Panc1 (cell line): ENCODE measurements around the gene CCDC183. TPM values are rescaled to one million over a fixed set of nuclear protein-coding genes. Genes with fewer than 3 reads are reported as not detected.

Experiments
- ATAC-seq: fragments of 200-7000 bp; cut with Tn5 transposase; 2 replicates; pipeline ENCODE4 v1.9.1; 2020; ENCODE audit warnings: mild to moderate bottlenecking, moderate library complexity
- BruUV-seq: library from RNA; stranded (reverse); fragments of 400-500 nt; replicated peaks from 2 replicates; lab custom pipeline; 2021; lab: Mats Ljungman, UMichigan
- CTCF ChIA-PET: fragments of 300-600 bp; sonication (Branson Sonifier 250); formaldehyde crosslinking; loops from one replicate; lab custom pipeline; 2022; ENCODE audit warnings: antibody characterized with exemption; lab: Charles Lee
- POLR2A ChIA-PET: fragments of 300-600 bp; sonication (Branson Sonifier 250); formaldehyde crosslinking; loops from one replicate; lab custom pipeline; 2022; ENCODE audit warnings: antibody characterized with exemption; lab: Charles Lee
- DNase-seq: peaks from one replicate; pipeline ENCODE4 v3.0.0-alpha.2; 2010; ENCODE audit warnings: low read depth, low spot score
- H3K27ac ChIP-seq: 2 replicates; pipeline ENCODE4 v1.5.1; 2011; ENCODE audit warnings: mild to moderate bottlenecking, low read length, inconsistent platforms
- H3K27me3 ChIP-seq: fragments of 200-500 bp; sonication (Bioruptor generic); 2 replicates; pipeline ENCODE4 v1.6.0; 2014; ENCODE audit warnings: low read length, inconsistent platforms; ENCODE audit not compliant: control insufficient read depth, insufficient read depth
- H3K36me3 ChIP-seq: fragments of 200-500 bp; sonication (Bioruptor generic); 2 replicates; pipeline ENCODE4 v1.5.1; 2014; ENCODE audit warnings: inconsistent platforms, mild to moderate bottlenecking, low read length, moderate library complexity; ENCODE audit not compliant: control insufficient read depth, insufficient read depth
- H3K4me1 ChIP-seq: 2 replicates; pipeline ENCODE4 v1.5.1; 2011; ENCODE audit warnings: inconsistent platforms, mild to moderate bottlenecking, low read length, moderate library complexity; ENCODE audit not compliant: control insufficient read depth, insufficient read depth
- H3K4me3 ChIP-seq, 2 experiments: 2 replicates each; pipeline ENCODE4 v1.5.1; 2011 to 2012; ENCODE audit warnings: low read depth in 2 of 2, low read length in 2 of 2, mild to moderate bottlenecking in 2 of 2, inconsistent platforms in 1 of 2, moderate library complexity in 1 of 2
- H3K9me3 ChIP-seq: fragments of 200-500 bp; sonication (Bioruptor generic); 2 replicates; pipeline ENCODE4 v1.5.1; 2014; ENCODE audit warnings: low read depth, mild to moderate bottlenecking, inconsistent platforms, low read length, moderate library complexity; ENCODE audit not compliant: control insufficient read depth, insufficient read depth
- POLR2AphosphoS5 ChIP-seq: IDR thresholded peaks from 2 replicates; pipeline ENCODE4 v1.6.1; 2012; ENCODE audit warnings: mild to moderate bottlenecking, low read depth, low read length, moderate library complexity
- SIN3A ChIP-seq: IDR thresholded peaks from 2 replicates; pipeline ENCODE4 v1.6.1; 2012; ENCODE audit warnings: low read depth, mild to moderate bottlenecking, low read length, moderate library complexity, borderline replicate concordance; ENCODE audit not compliant: insufficient read depth
- TCF7L2 ChIP-seq: IDR thresholded peaks from 2 replicates; pipeline ENCODE4 v1.6.1; 2011; ENCODE audit warnings: mild to moderate bottlenecking, low read depth, low read length, inconsistent platforms
- in situ Hi-C: cut with HindIII; loops from 2 replicates; pipeline ENCODE4 v1.10.0; 2016; ENCODE audit warnings: low sequenced_read_pairs, low pct_unique_long_range_greater_than_20kb
- intact Hi-C: fragments of 100-400 bp; cut with micrococcal nuclease; formaldehyde crosslinking; loops from one replicate; pipeline ENCODE4 v1.10.0; 2022; ENCODE audit not compliant: unreplicated experiment
- total RNA-seq: library from RNA; stranded (reverse); gene quantifications from one replicate; pipeline ENCODE4 v1.2.1, GENCODE V29; 2021; ENCODE audit not compliant: unreplicated experiment
- TF ChIP-seq, protein P1 (sequence below), 2 experiments: IDR thresholded peaks; 2 replicates each; pipeline ENCODE4 v1.6.1; 2011 to 2012; ENCODE audit warnings: low read depth in 2 of 2, control low read depth in 1 of 2, low read length in 1 of 2, mild to moderate bottlenecking in 1 of 2, moderate library complexity in 1 of 2; ENCODE audit not compliant: insufficient read depth in 1 of 2
- TF ChIP-seq, protein P2 (sequence below): fragments of 450-650 bp; IDR thresholded peaks from 2 replicates; pipeline ENCODE4 v1.5.1; 2017; ENCODE audit warnings: mild to moderate bottlenecking

The CCDC183 gene
- total RNA-seq, 1 experiment from 2014 or later: 0.62 TPM

DNA sequence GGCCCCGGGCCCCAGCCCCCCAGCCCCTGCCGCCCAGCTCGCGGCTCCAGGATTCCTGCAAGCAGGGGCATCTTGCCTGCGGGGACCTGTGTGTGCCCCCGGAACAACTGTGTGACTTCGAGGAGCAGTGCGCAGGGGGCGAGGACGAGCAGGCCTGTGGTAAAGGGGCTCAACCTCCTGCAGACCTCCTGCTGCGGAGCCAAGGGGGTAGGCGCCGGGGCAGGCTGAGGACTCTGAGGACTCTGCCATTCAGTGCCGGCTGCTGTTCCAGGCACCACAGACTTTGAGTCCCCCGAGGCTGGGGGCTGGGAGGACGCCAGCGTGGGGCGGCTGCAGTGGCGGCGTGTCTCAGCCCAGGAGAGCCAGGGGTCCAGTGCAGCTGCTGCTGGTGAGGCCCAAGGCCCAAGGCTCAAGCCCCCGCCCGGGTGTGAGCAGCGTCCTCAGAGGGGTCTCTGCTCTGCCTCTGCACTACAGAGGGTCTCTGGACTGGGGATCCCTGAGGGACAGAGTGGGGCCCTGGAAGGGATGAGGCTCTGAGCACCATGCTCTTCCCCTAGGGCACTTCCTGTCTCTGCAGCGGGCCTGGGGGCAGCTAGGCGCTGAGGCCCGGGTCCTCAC, 59.4 kb downstream of the CCDC183 start:
- in situ Hi-C loops: no loop called here
- no peak for ATAC-seq
- no TSS peak for BruUV-seq
- ChIA-PET CTCF (no interaction called here), POLR2A (interaction anchor here (0.6 kb wide), 1 partner anchor 1146 kb away, joined by 11 read pairs; no protein-coding TSS in a partner anchor)
- H3K4me3 ChIP-seq: no peak overlapping the region
- H3K27ac ChIP-seq: no peak overlapping the region
- no peaks in the 10 kb centered on the region for H3K9me3 ChIP-seq
- H3K27me3 ChIP-seq: no peaks in the 10 kb centered on the region
- no peak for DNase-seq
- intact Hi-C loops: no loop called here
- TF ChIP-seq, protein P1, sequence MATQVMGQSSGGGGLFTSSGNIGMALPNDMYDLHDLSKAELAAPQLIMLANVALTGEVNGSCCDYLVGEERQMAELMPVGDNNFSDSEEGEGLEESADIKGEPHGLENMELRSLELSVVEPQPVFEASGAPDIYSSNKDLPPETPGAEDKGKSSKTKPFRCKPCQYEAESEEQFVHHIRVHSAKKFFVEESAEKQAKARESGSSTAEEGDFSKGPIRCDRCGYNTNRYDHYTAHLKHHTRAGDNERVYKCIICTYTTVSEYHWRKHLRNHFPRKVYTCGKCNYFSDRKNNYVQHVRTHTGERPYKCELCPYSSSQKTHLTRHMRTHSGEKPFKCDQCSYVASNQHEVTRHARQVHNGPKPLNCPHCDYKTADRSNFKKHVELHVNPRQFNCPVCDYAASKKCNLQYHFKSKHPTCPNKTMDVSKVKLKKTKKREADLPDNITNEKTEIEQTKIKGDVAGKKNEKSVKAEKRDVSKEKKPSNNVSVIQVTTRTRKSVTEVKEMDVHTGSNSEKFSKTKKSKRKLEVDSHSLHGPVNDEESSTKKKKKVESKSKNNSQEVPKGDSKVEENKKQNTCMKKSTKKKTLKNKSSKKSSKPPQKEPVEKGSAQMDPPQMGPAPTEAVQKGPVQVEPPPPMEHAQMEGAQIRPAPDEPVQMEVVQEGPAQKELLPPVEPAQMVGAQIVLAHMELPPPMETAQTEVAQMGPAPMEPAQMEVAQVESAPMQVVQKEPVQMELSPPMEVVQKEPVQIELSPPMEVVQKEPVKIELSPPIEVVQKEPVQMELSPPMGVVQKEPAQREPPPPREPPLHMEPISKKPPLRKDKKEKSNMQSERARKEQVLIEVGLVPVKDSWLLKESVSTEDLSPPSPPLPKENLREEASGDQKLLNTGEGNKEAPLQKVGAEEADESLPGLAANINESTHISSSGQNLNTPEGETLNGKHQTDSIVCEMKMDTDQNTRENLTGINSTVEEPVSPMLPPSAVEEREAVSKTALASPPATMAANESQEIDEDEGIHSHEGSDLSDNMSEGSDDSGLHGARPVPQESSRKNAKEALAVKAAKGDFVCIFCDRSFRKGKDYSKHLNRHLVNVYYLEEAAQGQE (IDR thresholded peaks at IDR 0.05; ENCODE audit: insufficient read depth in 1 of 2, low read depth in 2 of 2, low read length in 1 of 2): no peak
- TF ChIP-seq, protein P2, sequence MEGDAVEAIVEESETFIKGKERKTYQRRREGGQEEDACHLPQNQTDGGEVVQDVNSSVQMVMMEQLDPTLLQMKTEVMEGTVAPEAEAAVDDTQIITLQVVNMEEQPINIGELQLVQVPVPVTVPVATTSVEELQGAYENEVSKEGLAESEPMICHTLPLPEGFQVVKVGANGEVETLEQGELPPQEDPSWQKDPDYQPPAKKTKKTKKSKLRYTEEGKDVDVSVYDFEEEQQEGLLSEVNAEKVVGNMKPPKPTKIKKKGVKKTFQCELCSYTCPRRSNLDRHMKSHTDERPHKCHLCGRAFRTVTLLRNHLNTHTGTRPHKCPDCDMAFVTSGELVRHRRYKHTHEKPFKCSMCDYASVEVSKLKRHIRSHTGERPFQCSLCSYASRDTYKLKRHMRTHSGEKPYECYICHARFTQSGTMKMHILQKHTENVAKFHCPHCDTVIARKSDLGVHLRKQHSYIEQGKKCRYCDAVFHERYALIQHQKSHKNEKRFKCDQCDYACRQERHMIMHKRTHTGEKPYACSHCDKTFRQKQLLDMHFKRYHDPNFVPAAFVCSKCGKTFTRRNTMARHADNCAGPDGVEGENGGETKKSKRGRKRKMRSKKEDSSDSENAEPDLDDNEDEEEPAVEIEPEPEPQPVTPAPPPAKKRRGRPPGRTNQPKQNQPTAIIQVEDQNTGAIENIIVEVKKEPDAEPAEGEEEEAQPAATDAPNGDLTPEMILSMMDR: no peak
- no peak for TF ChIP-seq TCF7L2
- TF ChIP-seq POLR2AphosphoS5: no peak
- TF ChIP-seq SIN3A: no peak
- peaks cover 41% of the 10 kb centered on the region for H3K4me1 ChIP-seq
- H3K36me3 ChIP-seq: no peaks in the 10 kb centered on the region

DNA sequence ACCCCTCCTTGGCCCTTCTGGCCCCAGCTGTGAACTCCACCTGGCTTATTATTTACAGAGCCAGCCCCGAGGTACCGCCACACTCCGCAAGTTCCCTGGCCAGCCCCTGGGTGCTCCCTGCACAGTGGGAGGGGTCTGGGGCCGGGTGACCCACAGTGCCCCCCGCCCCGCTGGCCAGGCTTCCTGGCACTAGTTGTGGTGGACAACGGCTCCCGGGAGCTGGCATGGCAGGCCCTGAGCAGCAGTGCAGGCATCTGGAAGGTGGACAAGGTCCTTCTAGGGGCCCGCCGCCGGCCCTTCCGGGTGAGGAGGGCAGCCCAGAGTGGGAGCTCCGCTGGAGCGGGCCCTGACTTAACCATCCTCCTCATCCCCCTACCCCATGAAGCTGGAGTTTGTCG, 59.9 kb downstream of the CCDC183 start:
- intact Hi-C loops (no loop called here), in situ Hi-C loops (no loop called here)
- DNase-seq: no peak
- H3K4me3 ChIP-seq: no peak overlapping the region
- ATAC-seq: no peak
- no peaks in the 10 kb centered on the region for H3K27me3 ChIP-seq
- H3K36me3 ChIP-seq: no peaks in the 10 kb centered on the region
- no TSS peak for BruUV-seq
- H3K4me1 ChIP-seq: peaks cover 44% of the 10 kb centered on the region
- ChIA-PET POLR2A (interaction anchor here (0.6 kb wide), 1 partner anchor 1146 kb away, joined by 11 read pairs; no protein-coding TSS in a partner anchor), CTCF (no interaction called here)
- TF ChIP-seq, protein P2: no peak
- TF ChIP-seq SIN3A: no peak
- TF ChIP-seq, protein P1 (IDR thresholded peaks at IDR 0.05; ENCODE audit: insufficient read depth in 1 of 2, low read depth in 2 of 2, low read length in 1 of 2): no peak
- no peak for TF ChIP-seq POLR2AphosphoS5
- TF ChIP-seq TCF7L2: no peak
- H3K9me3 ChIP-seq: no peaks in the 10 kb centered on the region
- H3K27ac ChIP-seq: no peak overlapping the region
